IPS-18c (cell line): ENCODE results near the gene AMZ2.
A peak's percentile ranks its signal among the peaks of the same experiment; 100 is the strongest.
"Not testable (repeated sequence)": the region's sequence is repeated elsewhere in the genome, so short reads cannot be mapped to it uniquely, and the experiment has no call there.

Experiments
- H3K4me3 ChIP-seq: 2 replicates; pipeline ENCODE4 v1.7.0; 2013; ENCODE audit warnings: low read depth, mild to moderate bottlenecking, low read length, moderate library complexity; ENCODE audit not compliant: insufficient read depth
- H3K9me3 ChIP-seq: one replicate; pipeline ENCODE4 v1.6.1; 2013; ENCODE audit warnings: mild to moderate bottlenecking, low read length, moderate library complexity; ENCODE audit not compliant: control insufficient read depth, insufficient read depth

AMZ2 gene, protein sequence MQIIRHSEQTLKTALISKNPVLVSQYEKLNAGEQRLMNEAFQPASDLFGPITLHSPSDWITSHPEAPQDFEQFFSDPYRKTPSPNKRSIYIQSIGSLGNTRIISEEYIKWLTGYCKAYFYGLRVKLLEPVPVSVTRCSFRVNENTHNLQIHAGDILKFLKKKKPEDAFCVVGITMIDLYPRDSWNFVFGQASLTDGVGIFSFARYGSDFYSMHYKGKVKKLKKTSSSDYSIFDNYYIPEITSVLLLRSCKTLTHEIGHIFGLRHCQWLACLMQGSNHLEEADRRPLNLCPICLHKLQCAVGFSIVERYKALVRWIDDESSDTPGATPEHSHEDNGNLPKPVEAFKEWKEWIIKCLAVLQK

DNA sequence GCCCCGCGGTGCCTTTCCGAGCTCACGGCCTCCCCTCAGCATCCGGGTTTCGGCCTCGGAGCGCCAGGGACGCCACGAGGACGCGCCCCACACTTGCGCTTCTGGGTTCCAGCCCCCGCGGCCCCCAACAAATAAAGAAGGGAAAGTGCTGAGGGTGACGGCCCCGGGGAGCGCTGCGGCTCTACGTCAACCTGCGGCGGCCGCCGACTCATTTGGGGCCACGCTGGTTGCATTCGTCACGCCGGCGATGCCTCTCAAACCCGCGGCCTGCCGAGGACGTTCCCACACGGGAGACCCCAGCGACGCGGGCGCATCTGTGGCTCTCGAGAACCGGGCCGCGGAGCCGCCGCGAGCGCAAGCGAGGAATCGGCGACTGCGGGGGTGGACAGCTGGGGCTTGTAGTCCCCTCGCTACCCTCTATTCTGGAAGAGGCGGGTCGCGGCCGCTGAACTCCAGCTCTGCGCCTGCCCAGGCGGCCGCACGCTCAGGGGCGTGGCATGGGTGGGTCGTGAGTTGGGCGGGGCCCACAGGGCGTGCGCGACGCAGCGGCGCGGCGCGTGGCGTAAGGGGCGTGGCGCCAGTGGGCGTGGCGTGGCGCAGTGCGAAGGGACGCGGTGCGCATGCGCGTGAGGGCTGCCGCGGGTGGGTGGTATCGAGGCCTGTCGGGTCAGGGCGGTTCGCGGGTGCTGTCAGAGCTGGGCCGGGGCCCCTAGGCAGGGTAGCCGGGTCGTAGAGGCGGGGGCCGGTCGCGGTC, at the start of gene AMZ2:
TSS of gene AMZ2 (plus strand) at position 599 of the 754 bp plus-strand sequence. CDS start 2,145 bp downstream, outside the sequence.
- Histone ChIP-seq H3K4me3 (peak within 1 kb of the TSS; percentile 95), H3K9me3 (no peaks in the 10 kb centered on the region)

DNA sequence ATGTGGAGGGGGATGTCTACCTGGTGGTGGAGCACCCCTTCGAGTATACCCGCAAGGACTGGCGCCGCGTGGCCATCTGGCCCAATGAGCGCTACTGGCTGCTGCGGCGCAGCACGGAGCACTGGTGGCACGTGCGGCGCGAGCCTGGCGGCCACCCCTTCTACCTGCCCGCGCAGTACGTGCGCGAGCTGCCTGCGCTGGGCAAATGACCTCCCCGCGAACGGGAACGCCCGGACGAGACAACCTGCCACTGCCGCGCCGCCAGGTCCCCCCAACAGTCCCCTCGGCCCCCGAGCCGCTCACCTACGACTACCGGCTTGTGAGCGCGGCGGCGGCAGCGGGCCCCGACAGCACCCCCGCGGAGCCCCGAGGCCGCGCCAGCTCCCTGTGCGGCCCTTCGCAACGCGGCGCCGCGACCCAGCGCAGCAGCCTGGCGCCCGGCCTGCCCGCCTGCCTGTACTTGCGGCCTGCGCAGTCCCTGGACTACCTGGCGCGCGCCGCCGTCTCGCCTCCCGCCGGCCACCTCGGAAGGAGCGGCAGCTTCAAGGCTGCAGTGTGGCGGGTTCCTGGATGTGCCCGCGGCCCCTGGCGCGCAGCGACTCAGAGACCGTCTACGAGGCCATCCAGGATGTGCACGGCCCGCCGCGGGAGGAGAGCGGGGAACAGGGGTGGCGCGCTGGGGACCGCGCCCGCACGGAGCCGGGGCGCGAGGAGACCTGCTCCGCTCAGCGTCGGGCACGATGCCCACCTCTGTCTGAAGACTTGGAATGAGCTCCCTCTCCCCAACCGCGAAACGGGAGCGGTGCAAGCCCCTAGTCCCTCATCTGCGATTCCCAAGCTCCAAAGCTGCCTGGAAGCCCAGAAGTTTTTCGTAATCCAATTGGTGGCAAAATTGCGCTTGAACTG, 48.7 kb upstream of the AMZ2 start:
- Histone ChIP-seq H3K4me3 (peak overlapping the region; percentile 0; the same call in 1 of the 2 replicates), H3K9me3 (peaks cover 4% of the 10 kb centered on the region)

DNA sequence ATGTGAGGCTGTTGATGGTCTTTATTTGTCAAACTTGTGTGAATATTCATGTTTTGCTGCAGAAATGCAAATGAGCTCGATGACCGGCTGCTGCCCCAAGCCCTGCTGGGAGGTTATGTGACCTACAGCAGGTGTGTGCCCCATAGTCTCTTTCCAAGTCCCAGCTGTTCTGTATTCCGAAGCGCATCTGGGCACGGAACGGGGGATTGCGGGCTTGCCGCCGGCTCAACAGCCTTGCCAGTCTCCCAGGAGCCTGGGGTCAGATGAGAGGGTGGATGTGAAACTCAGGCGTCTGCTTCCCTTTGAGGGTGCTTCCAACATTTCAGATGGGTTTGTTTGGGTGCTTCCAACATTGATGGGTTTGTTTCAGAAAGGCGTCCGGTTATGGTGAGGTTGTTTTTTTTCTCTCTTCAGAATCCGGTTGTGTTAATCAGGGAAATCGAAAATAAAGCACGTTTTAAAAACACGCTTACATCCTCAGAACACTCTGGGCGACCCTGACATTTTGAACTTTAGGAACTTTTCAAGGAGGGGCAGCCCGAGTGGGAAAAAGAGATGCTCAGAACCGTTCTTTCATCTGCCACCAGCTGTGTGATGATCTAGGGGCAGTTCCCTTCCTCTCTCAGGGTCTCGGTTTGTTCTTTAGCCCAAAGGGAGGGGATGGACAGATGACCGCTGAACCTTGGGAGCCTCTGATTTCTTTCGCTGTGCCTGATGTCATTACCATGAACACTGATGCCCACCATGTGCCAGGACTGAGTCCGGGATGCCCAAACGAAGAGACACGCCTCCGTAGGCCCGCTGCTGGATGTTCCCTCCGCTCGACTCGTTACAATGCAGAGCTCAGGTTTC, 47.8 kb upstream of the AMZ2 start:
- peak overlapping the region; percentile 0; the same call in 1 of the 2 replicates for H3K4me3 ChIP-seq

DNA sequence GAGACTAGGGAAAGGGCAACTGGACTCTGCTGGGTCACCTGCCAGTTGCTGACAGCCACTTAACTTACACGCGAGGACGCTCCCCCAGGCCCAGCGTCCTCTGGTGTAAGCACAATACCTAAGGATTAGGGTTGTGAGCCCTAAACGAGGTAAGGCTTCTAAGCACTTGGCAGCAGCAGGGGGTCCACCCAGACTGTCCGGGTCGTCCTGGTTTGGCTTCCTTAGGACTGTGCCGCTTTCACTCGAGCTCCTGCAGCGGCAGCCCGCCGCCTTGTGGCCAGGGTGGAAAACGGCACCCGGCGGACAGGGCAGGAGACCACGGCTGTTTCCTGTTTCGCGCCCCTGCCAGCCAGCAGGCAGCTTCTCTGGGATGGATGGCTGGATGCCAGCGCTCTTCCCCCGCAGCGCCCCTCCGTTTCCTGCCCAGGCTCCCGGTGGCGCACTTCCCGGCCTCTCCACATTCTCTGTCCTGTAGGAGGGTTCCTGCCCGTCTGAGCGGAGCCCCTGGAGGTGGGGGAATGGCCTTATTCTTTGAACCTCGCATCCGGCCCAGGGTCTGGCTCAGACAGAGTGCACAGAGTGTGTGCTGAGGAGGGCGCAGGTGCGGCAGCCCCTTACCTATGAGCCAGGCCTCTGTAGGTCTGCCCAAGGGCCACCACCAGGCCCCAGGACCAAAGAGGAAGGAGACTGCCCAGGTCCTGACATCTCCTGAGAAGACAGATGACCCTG, 47.0 kb upstream of the AMZ2 start:
- Histone ChIP-seq H3K9me3 (peaks cover 4% of the 10 kb centered on the region), H3K4me3 (no peak overlapping the region; the same call in none of the 2 replicates)

More for the DNA sequence above, 47.8 kb upstream of the AMZ2 start:
- peaks cover 4% of the 10 kb centered on the region for H3K9me3 ChIP-seq

DNA sequence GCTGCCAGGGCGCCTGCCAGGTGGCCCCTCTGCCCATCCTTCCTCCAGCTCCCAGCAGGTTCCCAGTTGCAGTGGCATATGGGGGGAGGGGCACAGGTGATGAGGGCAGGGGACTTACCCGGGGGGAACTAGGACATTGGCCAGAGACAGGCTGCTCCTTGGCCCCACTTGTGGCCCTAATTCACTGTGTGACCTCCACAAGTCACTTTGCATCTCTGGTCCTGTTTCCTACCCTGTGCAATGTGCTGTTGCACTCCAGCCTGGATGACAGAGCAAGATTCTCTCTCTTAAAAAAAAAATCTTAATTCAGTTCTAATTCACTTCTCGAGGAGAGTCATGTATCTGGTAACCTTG, 46.4 kb upstream of the AMZ2 start:
- H3K4me3 ChIP-seq, H3K9me3 ChIP-seq: not testable (repeated sequence)

DNA sequence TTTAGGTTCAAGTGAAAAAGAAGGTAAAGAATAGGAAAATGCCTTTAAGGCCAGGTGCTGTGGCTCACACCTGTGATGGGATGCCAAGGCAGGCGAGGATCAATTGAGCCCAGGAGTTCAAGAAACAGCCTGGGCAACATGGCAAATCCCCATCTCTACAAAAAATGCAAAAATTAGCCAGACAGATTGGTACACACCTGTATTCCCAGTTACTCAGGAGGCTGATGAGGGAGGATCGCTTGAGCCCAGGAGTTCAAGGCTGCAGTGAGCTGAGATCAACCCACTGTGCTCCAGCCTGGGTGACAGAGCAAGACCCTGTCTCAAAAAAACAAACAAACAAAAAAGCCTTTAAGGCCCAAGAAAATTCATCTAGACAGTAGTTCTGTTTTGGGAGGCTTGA, 45.5 kb upstream of the AMZ2 start:
- not testable (repeated sequence) for H3K4me3 ChIP-seq, H3K9me3 ChIP-seq

DNA sequence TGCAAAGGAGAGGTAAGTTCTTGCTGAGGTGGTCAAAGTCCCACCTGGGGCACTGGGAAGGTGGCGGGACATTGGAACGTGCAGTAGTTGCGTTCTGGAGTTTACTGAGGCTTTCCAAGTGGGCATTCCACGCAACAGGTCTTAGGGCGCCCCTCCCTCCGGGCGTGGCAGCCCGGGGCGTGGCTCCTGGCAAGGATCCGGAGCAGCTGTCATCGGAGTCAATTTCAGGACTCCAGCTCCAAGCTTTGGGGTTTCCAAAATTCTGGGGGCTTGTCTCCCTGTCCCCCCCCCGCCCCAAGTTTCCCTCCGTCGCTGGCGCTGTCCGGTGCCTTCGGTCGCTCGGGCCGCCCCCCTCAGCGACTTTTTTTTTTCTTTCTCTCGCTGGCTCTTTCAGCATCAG, 43.1 kb upstream of the AMZ2 start:
- Histone ChIP-seq H3K4me3 (peak overlapping the region; percentile 76; the same call in 1 of the 2 replicates), H3K9me3 (no peaks in the 10 kb centered on the region)

DNA sequence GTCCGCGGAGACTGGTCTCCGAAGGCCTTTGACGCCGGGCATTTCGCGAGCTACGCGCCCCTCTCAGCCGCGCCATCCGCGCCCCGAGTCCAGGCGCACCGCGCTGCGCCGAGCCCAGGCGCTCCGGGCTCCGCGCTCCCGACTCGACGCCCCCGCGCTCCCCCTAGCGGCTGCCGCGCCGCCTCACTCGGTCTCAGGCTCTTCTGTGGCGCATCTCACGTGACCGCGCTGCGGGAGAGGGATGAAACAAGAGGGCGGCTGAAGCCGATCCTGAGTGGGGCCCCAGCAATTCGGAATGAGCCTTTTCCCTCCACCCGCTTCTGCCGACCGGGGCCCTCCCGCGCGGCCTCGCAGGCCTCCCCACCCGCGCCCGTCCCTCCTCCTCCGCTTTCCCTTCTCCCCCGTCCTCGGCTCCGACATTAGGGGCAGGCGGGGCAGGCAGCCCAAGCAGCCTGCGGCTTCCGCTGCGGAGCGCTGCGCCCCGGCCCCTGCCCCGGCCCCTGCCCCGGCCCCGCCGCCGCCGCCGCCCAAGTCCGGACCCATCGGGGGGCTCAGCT, 42.5 kb upstream of the AMZ2 start:
- Histone ChIP-seq H3K4me3 (peak overlapping the region; percentile 76), H3K9me3 (no peaks in the 10 kb centered on the region)

DNA sequence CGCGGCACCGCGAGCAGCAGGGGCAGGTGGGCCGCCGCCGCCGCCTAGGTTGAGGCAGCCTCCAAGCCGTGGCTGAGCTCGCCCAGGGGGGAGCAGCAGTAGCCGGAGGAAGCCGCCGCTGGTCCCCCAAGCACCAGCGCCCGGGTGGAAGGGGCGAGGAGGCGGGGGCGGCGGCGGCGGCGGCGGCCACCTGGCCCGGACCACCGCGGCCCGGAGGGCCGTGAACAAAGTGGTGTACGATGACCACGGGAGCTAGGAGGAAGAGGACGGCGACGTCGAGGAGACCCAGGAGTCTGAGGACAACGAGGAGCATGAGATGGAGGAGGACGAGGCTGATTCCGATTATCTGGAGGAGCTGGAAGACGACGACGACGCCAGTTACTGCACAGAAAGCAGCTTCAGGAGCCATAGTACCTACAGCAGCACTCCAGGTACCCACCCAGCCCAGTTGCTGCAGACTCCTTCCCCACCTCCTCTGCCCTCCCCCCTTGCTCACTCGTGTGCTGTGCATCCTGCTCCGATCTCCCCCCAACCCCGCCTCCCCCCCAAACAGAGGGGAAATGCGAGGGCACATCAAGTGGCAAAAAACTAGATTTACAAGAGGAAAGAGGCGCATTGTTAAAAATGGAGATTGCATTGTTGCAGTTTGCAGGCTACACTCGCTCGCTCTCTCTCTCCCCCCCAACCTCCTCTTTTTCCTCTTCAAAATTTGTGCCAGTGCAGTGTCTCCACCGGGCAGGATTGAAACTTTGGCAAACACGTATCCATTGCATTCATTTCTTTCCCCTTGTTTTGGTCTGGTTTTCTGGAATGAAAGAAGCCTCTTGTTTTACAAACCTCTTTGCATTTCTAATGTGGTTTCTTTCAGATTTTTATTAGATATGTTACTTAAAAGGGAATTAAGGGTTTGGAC, 41.8 kb upstream of the AMZ2 start:
- H3K9me3 ChIP-seq, result no peaks in the 10 kb centered on the region
- peak overlapping the region; percentile 76 for H3K4me3 ChIP-seq

DNA sequence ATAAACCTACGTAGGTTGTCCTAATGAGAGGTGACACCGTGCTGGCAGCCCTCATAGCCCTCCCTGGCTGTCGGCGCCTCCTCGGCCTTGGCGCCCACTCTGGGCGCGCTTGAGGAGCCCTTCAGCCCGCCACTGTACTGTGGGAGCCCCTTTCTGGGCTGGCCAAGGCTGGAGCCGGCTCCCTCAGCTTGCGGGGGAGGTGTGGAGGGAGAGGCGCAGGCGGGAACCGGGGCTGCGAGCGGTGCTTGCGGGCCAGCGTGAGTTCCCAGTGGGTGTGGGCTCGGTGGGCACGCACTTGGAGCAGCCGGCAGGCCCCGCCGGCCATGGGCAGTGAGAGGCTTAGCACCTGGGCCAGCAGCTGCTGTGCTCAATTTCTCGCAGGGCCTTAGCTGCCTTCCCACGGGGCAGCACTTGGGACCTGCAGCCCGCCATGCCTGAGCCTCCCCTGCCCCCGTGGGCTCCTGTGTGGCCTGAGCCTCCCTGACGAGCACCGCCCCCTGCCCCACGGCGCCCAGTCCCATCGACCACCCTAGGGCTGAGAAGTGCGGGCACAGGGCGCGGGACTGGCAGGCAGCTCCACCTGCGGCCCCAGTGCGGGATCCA, 40.1 kb upstream of the AMZ2 start:
- Histone ChIP-seq H3K4me3 (no peak overlapping the region), H3K9me3 (no peaks in the 10 kb centered on the region)

DNA sequence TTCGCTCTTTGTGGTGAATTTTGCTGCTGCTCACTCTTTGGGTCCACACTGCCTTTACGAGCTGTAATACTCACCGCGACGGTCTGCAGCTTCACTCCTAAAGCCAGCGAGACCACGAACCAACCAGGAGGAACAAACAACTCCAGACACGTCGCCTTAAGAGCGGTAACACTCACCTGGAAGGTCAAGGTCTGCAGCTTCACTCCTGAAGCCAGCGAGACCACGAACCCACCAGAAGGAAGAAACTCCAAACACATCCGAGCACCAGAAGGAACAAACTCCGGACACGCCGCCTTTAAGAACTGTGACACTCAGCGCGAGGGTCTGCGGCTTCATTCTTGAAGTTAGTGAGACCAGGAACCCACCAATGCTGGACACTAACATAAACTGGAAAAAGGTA, 39.2 kb upstream of the AMZ2 start:
- not testable (repeated sequence) for H3K9me3 ChIP-seq, H3K4me3 ChIP-seq

DNA sequence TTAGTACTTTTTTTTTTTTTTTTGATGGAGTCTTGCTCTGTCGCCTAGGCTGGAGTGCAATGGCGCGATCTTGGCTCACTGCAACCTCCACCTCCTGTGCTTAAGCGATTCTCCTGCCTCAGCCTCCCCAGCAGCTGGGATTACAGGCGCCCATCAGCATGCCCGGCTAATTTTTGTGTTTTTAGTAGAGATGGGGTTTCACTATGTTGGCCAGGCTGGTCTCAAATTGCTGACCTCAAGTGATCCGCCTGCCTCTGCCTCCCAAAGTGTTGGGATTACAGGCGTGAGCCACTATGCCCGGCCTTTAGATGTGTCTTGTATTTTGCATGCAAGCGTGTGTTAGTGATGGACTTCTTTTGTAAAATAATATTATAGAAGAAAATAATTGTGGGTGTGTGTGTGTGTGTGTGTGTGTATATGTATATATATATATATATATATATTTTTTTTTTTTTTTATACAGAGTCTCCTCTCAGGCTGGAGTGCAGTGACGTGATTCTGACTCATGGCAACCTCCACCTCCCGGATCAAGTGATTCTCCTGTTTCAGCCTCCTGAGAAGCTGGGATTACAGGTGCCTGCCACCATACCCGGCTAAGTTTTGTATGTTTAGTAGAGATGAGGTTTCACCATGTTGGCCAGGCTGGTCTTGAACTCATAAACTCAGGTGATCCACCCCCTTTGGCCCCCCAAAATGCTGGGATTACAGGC, 38.5 kb upstream of the AMZ2 start:
- H3K4me3 ChIP-seq, H3K9me3 ChIP-seq: not testable (repeated sequence)

DNA sequence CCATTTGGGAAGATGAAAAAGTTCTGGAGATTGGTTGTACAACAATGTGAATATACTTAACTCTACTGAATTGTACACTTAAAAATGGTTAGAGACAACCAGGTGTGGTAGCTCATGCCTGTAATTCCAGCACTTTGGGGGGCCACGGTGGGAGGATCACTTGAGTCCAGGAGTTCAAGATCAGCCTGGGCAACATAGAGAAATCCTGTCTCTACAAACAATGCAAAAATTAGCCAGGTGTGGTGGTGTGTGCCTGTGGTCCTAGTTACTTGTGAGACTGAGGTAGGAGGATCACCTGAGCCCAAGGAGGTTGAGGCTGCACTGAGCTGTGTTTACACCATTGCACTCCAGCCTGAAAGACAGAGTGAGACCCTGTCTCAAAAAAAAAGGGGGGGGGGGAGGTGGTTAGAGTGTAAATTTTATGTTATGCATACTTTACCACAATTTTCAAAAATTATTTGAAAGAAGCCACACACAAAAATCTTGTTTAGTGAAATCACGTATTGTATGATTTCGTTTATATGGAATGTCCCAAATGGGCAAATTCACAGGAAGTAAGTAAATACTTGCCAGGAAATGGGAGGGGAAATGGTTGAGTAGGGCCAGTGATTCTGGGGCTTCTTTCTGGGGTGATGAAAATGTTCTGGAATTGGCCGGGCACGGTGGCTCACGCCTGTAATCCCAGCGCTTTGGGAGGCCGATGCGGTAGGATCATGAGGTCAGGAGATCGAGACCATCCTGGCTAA, 37.1 kb upstream of the AMZ2 start:
- no peak overlapping the region for H3K4me3 ChIP-seq
- no peaks in the 10 kb centered on the region for H3K9me3 ChIP-seq
